Fibroblast of gingiva (primary cell): Measurements from ENCODE around the gene FSTL4.
A peak's percentile ranks its signal among the peaks of the same experiment; 100 is the strongest.

Source experiments
- DNase-seq: peaks from one replicate; pipeline ENCODE4 v3.0.0-alpha.2; 2011; ENCODE audit warnings: low read depth

The FSTL4 gene

DNA sequence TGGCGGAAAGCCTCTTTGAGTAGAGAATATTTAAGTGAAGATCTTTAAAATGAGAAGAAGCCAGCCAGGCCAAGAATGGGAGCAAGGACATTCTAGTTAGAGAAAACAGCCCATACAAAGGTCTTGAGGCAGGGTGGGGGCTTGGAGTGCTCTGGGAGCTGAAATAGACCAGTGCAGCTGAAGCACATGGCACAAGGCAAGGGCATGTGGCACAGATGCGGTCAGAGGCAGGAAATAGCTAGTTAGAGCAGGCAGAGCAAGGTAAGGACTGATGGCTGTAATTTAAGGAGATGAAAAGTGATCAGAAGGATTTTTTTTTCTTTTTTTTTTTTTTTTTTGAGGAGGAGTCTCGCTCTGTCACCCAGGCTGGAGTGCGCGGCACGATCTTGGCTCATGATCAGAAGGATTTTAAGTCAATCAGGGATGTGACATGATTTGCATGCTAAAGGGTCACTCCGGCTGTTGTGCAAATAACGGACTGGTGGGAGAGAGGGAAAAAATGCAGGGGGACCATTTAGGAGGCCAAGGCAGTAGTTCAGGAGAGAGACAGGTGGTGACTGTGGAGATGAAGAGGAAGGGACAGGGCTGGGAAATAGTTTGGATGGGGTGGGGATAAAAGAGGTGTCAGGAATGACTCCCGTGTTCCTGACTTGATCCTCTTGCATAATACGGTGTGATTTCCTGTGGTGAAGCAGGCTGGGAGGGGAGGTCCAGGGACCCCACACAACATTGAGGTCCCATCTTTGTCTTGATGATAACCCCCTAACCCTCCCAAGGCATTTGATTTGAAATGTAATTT, 352.9 kb downstream of the FSTL4 start:
- no peak for DNase-seq

DNA sequence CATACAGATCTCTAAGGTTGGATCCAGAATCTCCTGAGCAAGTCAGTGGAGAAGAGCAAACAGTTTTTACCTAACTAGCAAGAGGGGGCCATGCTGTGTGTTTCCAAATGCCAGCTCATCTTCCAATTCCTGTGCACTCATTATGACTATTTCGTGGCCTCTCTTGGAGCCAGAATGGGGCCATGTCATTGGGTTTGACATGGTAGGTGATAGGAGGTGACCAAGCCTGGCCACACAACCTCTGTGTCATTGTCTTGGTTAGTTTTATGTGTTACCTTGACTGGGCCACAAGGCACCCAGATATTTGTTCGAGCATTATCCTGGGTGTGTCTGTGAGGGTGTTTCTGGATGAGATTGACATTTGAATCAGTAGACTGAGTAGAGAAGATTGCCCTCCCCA, 354.4 kb downstream of the FSTL4 start:
- DNase-seq = no peak

DNA sequence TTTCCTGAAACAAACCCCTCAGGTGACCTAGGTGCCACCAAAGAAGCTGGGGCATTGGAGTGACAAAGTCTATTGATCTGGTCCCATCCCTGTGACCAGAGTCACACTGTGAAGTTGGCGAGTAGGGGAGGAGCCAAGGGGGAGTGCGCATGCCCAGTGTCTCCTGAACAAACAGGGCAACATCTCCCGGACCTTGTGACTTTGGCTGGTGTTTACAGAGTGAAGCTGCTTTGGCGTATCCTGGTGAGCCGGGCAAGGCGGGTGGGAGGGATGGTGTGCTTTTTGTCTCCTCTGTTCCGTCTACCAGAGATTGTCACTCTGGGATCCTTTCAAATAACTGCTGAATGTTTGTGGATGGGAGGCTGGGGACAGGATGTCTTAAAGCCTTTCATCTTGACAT, 356.1 kb downstream of the FSTL4 start:
- DNase-seq = no peak

DNA sequence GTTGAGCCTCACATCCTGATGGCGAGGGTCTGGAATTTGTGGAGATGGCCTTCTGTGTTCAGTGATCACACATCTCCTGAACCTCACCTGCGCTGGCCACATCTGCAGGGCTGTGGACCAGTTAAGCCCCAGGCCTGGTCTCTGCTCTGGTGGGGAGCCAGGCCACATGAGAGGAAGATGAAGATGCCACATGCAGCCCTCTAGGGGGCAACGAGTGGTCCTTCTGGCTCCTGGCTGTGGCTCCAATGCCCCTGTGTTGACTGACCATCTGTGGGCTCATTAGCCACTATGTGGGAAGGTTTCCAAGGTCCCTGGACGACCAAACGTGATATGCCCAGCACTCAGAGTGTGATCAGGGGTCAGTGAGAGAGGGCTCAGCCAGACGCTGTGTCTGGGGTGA, 357.5 kb downstream of the FSTL4 start:
- DNase-seq = no peak

DNA sequence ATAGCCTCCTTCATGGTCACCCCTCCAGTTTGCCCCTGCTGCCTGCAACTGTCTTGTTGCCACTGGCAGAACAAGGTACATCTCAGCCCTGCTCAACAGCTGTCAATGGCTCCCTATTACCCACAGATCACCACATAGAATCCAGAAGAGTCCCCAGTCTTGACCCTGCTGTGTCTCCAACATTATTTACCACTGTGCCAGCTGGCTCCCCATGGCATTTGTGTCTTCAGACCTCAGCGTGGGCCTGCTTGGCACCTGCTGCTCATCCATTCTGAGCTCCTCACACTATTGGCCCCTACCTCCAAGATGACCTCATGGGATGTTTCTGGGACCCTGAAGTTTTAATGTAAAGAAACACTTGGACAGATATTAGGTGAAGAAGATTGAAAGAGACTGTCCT, 358.7 kb downstream of the FSTL4 start:
- DNase-seq = no peak

DNA sequence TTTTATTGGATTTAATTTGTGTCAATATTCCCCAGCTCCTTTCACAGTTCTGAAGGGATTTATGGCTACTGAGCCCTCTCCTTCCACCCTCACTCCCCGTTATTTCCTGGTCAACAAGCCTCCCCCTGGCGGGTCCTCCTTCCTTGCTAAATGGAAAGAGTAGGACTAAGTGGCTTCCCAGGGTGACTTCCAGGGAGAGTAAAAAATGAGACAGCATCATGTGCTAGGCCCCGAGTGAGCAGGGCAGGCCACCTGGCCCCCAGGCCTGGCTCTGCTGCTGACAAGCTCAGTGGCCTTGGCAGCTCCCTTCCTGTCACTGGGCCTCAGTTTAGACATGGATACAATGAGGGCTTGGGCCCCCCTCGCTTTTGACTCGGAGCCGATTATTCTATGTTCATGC, 359.3 kb downstream of the FSTL4 start:
- DNase-seq = no peak

DNA sequence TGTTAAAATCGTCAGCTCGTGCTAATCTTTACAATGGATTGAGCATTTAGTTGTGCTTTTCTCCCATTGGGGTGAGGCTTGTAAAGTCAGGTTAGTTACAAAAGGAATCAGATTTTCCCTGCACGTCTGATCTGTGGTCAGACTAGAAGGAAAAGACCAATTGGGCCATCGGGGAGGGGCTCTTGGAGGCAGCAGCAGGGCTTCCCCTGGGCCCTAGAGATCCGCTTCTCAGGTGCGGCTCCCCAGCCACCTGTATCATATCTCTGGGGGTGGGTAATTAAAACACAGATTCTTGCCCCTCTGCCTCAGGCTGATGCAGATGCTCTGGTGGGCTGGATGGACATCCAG, 360.2 kb downstream of the FSTL4 start:
- DNase-seq = no peak

DNA sequence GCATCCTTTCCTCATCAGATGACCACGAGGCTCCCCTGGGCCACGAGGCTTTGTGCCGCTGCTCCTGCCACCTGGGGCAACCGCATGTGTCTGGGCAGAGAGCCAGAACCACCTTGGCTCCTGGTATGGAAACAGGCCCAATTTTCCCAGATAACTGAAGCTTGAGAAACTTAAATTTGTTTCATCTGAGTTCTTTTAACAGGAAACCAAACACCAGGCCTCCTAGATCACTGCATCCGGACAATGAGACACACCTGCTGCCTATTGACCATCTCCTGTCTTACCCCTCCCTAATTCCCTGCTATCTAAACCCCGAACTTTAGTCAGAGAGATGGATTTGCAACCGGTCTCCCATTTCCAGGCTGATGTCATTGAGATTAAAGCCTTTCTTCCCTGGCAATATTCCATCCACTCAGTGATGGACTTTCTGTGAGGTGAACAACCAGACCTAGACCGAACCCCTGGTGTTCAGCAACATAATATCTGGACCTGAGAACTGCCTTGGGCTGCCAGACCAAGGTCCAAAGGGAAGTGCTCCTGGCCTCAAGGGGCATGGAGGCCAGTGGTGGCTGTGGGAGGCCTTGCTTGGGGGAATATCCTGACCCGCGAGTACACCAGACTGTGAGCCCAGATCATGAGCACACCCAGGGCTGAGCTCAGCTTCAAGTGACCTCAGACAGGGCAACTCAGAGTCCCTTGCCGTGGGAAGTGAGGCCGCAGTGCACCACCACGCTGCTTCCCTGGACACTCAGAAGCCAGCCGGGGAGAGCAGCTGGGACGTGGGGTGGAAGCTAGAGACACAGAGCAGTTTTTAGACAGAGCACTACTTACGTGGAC, 360.8 kb downstream of the FSTL4 start:
- no peak for DNase-seq

DNA sequence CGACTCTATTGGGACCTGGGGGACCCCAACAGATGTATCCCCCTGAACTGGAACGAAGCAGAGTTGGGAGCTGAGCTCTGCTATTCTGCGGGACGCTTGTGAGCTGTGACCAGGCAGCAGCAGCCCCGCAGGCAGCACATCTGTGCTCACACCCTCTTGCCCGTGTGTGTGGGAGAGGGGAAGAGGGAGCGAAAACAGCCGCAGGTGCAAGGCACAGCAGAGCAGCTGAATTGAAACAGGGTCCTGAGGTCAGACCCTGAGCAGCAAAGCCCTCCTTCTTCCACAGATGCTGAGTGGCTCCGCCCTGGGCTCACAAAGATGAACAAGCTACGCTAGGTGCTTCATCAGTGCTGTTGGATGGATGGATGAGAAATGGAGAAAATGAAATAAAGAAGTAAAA, 361.8 kb downstream of the FSTL4 start:
- DNase-seq = no peak

DNA sequence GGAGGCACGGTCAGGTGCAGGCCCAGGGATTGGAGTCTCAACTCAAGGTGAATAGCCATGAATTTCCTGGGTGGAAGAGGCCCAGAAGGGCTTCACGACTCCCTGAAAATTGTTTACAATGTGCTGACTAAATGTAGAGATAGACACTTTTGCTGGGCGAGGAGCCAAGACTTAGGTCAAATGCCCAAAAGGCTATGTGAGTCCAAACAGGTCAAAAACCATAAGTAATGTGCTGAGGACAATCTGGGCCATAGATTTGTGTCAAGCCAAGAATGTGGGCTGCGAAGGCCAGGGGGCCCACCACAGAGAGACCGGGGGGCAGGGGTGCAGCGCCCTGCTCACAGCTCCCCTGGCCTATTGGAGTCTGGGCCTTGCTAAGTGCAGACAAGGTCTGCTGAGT, 362.7 kb downstream of the FSTL4 start:
- no peak for DNase-seq

DNA sequence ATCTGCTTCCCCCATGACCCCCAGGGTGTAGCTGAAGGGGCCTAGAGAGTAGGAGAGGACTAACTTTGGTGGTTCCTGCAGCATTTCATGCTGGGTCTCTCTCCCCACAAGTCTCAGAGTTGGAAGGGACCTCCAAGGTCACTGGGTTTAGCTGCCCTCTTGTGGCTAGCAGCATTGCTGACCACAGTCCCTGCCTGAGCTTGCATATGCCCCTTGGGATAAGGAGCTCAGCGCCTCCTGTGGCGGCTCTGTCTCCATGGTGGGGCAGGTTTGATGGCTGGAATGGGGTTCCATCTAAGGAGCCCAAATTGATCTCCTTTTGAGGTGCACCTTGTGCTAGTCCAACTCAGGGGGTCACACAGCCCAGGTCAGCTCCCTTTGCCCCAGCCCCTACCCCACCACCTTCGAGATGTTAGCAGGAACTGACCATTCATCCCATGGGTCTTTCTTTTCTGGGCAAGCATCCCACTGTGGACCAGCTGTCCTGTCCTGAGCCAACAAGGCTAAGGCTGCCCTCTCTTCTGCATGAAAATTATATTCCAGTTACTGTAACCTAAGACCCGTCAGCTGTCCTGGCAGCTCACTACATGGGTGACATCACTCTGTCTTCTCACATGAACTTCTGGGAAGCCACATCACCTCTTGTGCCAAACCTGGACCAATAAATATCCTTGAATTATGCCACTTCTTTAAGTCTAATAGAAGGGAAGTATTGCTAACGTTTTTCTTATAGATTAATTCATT, 364.3 kb downstream of the FSTL4 start:
- DNase-seq = no peak

DNA sequence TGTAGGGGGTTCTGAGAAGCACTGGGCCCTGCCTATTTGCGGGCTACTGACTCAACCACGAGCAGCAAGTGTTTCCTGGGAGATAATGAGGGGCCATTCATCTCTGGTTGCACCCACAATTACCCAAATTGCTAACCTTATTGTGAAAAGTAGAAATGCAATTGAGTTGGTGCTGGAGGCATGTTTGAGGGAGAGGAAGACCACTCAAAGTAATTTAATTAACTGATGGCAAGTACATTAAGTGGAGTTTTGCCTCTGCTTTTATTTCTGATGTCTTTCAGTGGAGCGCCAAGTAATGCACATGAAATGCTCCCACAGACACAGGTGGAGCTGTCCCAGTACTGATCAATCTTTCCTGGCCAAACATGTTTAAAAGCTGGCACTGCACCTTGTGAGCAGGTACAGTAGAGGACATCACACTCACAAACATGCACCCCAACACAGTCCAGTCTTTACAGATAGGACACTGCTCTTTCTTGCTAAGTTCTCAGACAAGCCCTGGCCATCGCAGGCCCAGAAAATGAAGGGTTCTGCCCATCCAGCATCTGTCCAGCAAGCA, 365.1 kb downstream of the FSTL4 start:
- no peak for DNase-seq

DNA sequence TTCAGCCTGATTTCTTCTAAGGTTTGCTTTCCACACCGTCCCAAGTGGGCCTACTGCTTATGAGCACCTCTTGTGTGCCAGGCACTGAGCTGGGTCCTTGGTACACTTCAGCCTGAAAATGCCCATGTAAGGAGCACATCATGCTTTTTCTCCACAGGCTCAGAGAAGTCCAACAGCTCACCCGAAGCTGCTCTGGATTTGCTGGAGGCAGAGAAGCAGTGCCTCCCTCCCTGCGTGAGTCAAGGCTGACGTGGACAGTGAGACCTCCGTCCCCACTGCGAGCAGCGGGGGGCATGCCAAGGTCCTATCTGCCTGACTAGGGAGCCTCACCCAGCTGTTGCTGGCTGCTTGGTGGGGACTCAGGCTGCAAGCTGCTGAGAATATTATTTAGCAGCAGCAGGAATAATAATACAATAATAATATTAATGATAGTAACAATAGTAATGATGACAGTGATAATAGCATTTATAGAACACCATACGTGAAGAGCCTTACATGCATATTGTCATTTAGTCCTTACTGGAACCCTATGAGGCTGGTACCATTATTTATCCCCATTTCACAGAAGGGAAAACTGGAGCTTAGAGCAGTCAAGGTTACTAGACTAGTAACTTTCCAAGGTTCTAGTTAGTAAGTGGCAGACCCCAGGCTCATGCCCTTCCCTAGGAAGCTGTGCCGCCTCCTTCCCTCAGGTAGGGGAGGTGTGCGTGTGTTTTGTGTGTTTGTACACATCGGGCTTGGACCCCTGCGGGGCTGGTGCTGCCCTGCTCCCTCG, 365.8 kb downstream of the FSTL4 start:
- DNase-seq = no peak

DNA sequence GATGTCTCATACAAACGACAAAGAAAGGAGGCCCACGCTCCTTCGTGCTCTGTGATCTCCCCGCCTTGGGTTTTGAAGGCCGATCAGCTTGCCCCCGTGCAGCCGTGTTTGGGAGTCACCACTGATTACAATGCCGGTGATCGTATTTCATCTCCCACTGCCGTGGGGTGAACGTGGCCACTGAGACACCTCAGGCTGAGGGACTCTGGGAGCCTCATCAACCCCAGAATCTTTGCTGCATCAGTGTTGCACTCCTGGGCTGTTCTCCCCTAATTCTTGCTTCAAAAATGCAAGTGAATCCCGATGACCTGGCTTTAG, 366.3 kb downstream of the FSTL4 start:
- DNase-seq = no peak

DNA sequence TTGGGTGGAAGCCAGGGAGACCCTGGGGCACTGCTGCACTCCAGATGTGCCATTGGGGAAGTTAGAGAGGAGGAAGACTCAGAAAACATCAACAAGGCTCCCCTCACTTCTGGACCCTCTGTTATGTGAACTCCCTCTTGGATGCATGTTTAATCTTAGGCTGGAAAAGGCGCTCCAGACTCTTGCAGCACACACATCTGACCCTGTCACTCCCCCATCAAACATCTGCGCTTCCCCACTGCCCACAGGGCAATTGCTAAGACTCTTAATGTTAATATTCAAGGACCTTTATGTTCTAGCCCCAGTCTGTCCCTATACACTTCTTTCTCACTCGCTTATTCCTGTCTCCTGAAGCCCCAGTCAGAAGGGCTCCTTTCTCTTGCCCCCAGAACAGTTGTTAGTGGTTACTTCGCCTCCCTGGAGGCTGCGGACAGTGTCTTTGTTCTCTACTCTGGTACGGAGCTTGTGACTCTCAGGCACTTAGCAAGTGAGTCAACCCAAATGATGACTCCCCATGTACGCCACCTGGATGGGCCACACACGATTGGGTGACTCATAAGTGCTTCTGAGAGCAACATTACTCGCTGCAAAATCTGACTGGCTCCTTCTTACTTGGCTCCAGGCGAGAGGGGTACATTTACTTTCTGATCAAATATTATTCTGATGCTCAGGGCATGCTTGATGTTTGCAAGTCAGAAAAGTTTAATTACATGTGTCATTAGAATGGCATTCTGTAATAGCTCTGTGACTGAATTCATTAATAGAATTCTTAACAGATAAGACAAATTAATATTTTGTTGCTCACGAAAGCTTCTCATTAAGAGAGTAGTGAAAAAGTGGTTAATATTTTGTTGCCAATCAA, 366.9 kb downstream of the FSTL4 start:
- DNase-seq = peak; percentile 2

DNA sequence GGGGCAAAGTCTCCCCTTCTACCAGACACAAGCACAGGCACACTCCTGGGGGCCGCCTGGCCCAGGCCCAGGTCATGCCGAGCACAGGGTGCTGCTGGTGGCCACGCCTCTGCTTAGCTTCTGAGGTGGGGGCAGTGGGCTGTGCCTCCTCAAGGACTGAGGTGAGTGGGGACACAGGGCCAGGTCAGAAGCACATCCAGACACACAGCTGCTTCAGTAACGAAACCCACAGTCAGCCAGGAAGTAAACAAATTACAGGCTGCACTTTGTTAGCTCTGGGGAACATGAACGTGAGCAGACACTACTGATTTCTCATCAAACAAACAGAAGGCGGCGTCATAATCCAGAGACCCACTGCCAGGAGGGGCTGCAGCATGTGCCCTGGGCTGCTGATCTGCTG, 368.1 kb downstream of the FSTL4 start:
- no peak for DNase-seq

DNA sequence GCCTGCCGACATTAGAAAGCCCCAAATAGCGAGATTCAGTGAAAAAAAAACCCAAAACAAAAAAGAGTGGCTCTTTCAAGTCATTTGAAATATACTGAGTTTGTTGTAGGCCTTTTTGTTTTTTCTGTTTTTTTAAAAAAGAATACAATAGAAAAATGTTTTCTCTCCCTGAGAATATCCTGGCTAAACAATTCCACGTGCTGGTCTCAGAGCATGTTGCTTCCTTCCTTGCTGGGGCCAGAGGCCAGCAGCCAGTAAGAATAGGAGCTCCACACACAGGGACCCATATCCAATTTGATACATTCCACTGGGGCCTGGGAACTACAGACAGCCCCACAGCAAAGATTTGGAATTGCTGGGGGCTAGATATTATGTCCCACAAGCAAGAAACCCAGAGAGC, 369.1 kb downstream of the FSTL4 start:
- no peak for DNase-seq

DNA sequence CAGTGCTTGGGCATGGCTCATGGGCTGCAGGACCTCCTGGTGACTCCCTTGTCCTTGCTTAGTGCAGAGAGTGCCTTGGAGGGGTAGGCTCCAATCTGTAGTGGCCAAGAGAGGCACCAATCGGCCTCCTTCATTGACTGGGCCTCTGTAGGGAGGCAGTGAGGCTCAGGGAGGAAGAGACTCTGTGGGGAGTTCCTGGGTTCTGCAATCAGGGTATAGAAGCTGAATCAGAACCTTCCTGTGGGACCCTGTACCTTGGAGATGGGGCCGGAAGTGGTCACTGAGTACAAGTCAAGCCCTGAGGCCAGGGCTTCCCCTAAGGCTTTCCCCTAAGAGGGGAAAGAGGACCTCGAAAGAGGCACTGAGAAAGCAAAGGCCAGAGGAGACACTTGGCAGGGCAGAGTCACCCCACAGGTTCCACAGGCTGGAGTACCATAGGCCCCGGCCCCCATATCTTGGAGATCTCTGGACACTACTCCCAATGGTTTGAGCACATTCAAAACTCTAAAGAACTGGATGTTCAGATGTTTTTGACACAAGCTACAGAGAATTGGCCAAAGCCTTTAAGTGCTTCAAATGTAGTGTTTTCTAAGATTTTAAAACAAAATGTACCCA, 370.0 kb downstream of the FSTL4 start:
- DNase-seq = no peak

DNA sequence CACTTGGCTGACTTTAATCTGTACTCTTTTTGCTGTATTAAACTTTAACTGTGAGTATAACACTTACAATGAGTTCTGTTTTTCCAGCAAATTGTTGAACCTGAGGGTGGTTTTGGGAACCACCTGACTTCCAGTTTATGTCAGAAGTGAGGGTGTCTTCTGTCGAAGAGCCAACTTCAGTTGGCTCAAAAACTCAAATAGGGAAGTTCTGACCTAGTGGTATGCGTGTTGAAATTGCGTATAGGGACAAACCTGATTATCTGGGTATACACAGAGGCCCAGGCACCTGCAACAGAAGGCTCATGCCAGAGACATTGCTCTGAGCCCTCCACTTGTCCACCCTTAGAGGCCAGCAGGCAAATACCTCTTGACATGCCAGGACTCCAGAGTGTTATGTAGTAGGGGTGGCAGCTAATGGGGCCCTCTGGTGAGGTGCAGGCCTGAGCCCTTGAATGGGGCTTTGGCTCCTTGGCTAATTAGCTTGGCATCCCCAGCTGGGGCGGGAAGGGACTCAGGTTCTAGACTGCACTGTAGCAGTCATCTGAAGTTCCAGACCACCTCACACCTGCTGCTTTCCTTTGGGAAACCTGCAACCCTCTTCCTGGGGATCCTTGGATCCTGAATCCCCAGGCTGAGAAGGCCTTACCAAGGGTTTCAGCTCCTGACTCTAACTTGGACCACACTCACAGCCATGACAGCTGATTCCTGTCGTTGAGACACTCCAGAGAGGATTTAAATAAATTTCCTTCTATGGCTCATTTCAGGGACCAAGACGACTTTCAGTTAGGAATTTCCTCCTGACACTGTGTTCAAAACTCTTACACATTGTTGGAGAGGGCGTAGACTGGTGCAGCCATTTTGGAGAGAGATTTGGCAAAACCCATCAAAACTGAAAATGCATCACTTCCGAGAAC, 370.9 kb downstream of the FSTL4 start:
- no peak for DNase-seq
